IMR-90 (cell line): Measurements from ENCODE around the gene NLE1. TPM values are rescaled to one million over a fixed set of nuclear protein-coding genes. Genes with fewer than 3 reads are reported as not detected.
"Not testable (repeated sequence)": the region's sequence is repeated elsewhere in the genome, so short reads cannot be mapped to it uniquely, and the experiment has no call there.

Experiments used
- ATAC-seq: fragments of 200-7000 bp; cut with Tn5 transposase; 2 replicates; pipeline ENCODE4 v1.9.1; 2020; ENCODE audit warnings: low read depth, mild to moderate bottlenecking, moderate library complexity
- BruUV-seq: library from RNA; stranded (reverse); fragments of 400-500 nt; replicated peaks from 2 replicates; lab custom pipeline; 2021; lab: Mats Ljungman, UMichigan
- CTCF ChIA-PET: fragments of 300-600 bp; formaldehyde crosslinking; extraction: SDS; loops from one replicate; lab custom pipeline; 2021; ENCODE audit warnings: antibody characterized with exemption; lab: Yijun Ruan, JAX
- POLR2A ChIA-PET: fragments of 300-600 bp; sonication (Branson Sonifier 250); formaldehyde crosslinking; loops from one replicate; lab custom pipeline; 2022; ENCODE audit warnings: antibody characterized with exemption; ENCODE audit not compliant: unreplicated experiment; lab: Charles Lee
- DNase-seq: peaks from one replicate; pipeline ENCODE4 v3.0.0; 2013
- H2AFZ ChIP-seq: replicated peaks from 2 replicates; pipeline ENCODE3; 2013; ENCODE audit warnings: low read length, mild to moderate bottlenecking; ENCODE audit not compliant: poor library complexity
- H2AK5ac ChIP-seq: 2 replicates; pipeline ENCODE4 v1.6.1; 2013; ENCODE audit warnings: low read depth, low read length, inconsistent platforms
- H2AK9ac ChIP-seq: replicated peaks from 2 replicates; pipeline ENCODE3; 2013; ENCODE audit warnings: mild to moderate bottlenecking, low read depth, low read length, moderate library complexity; ENCODE audit not compliant: poor library complexity
- H2BK120ac ChIP-seq: 2 replicates; pipeline ENCODE4 v1.6.1; 2013; ENCODE audit warnings: low read depth, low read length, inconsistent platforms
- H2BK15ac ChIP-seq: 3 replicates; pipeline ENCODE4 v1.6.1; 2013; ENCODE audit warnings: low read depth, low read length, inconsistent platforms
- H2BK20ac ChIP-seq: 2 replicates; pipeline ENCODE4 v1.6.1; 2013; ENCODE audit warnings: low read depth, mild to moderate bottlenecking, inconsistent platforms, low read length, moderate library complexity
- H2BK5ac ChIP-seq: 2 replicates; pipeline ENCODE4 v1.6.1; 2013; ENCODE audit warnings: mild to moderate bottlenecking, low read depth, low read length, inconsistent platforms; ENCODE audit not compliant: poor library complexity, severe bottlenecking
- H3K14ac ChIP-seq: replicated peaks from 2 replicates; pipeline ENCODE4 v1.6.1; 2013; ENCODE audit warnings: low read depth, low read length, inconsistent platforms
- H3K18ac ChIP-seq: 2 replicates; pipeline ENCODE4 v1.6.1; 2013; ENCODE audit warnings: low read depth, low read length, control low read depth
- H3K23ac ChIP-seq: 2 replicates; pipeline ENCODE4 v1.6.1; 2013; ENCODE audit warnings: low read depth, low read length, inconsistent platforms
- H3K27ac ChIP-seq: 2 replicates; pipeline ENCODE4 v1.5.1; 2013; ENCODE audit warnings: mild to moderate bottlenecking, control low read depth, low read length; ENCODE audit not compliant: insufficient read depth
- H3K27me3 ChIP-seq: 2 replicates; pipeline ENCODE4 v1.6.1; 2013; ENCODE audit warnings: low read length; ENCODE audit not compliant: control insufficient read depth, insufficient read depth
- H3K36me3 ChIP-seq: 2 replicates; pipeline ENCODE4 v1.6.1; 2013; ENCODE audit warnings: low read length, mixed read lengths; ENCODE audit not compliant: control insufficient read depth, insufficient read depth
- H3K4ac ChIP-seq: 2 replicates; pipeline ENCODE4 v1.6.1; 2013; ENCODE audit warnings: low read depth, low read length, inconsistent platforms
- H3K4me1 ChIP-seq: 2 replicates; pipeline ENCODE4 v1.6.1; 2013; ENCODE audit warnings: low read length, mixed read lengths; ENCODE audit not compliant: control insufficient read depth, insufficient read depth
- H3K4me2 ChIP-seq: 2 replicates; pipeline ENCODE4 v1.6.1; 2013; ENCODE audit warnings: low read depth, mild to moderate bottlenecking, control low read depth, low read length, moderate library complexity
- H3K4me3 ChIP-seq: 2 replicates; pipeline ENCODE4 v1.5.1; 2013; ENCODE audit warnings: low read depth, mild to moderate bottlenecking, control low read depth, low read length, moderate library complexity; ENCODE audit not compliant: insufficient read depth
- H3K56ac ChIP-seq: 2 replicates; pipeline ENCODE4 v1.6.1; 2013; ENCODE audit warnings: low read length, inconsistent platforms; ENCODE audit not compliant: insufficient read depth; ENCODE audit errors: extremely low read depth
- H3K79me1 ChIP-seq, 2 experiments: 2 replicates each; pipeline ENCODE4 v1.6.1; 2013; ENCODE audit warnings: low read length in 2 of 2, inconsistent platforms in 1 of 2, low read depth in 1 of 2
- H3K9ac ChIP-seq: 2 replicates; pipeline ENCODE4 v1.6.1; 2013; ENCODE audit warnings: low read depth, low read length, control low read depth
- H3K9me1 ChIP-seq: 2 replicates; pipeline ENCODE4 v1.6.1; 2013; ENCODE audit warnings: low read length, inconsistent platforms; ENCODE audit not compliant: insufficient read depth
- H3K9me3 ChIP-seq: 2 replicates; pipeline ENCODE4 v1.6.1; 2013; ENCODE audit warnings: low read length; ENCODE audit not compliant: control insufficient read depth, insufficient read depth
- H4K20me1 ChIP-seq: 2 replicates; pipeline ENCODE4 v1.6.1; 2013; ENCODE audit warnings: low read length, inconsistent platforms; ENCODE audit not compliant: insufficient read depth
- H4K5ac ChIP-seq: 2 replicates; pipeline ENCODE4 v1.6.1; 2013; ENCODE audit warnings: mild to moderate bottlenecking, low read depth, low read length, control low read depth
- H4K8ac ChIP-seq, 2 experiments: 2 replicates each; pipeline ENCODE4 v1.6.1; 2013; ENCODE audit warnings: low read depth in 2 of 2, low read length in 2 of 2, control low read depth in 1 of 2, inconsistent platforms in 1 of 2
- H4K91ac ChIP-seq: 2 replicates; pipeline ENCODE4 v1.6.1; 2013; ENCODE audit warnings: low read depth, low read length, inconsistent platforms; ENCODE audit not compliant: insufficient read depth
- WGBS, 2 experiments: methylation state at CpG; one replicate each; pipeline versions ENCODE4 v1.1.5 to v1.1.7; 2013; ENCODE audit warnings: missing lambda C conversion rate in 2 of 2; ENCODE audit not compliant: insufficient read length in 1 of 2; ENCODE audit errors: extremely low coverage in 2 of 2; 5-methylcytosine and 5-hydroxymethylcytosine counted together
- dilution Hi-C: fragments of 300-500 bp; cut with HindIII; formaldehyde crosslinking; loops from one replicate; pipeline ENCODE4 v1.14.3; 2018; ENCODE audit warnings: low sequenced_read_pairs; ENCODE audit not compliant: unreplicated experiment
- in situ Hi-C: fragments of 300-500 bp; cut with MboI; formaldehyde crosslinking; loops from 3 replicates; pipeline ENCODE4 v1.14.3; 2019; ENCODE audit warnings: low sequenced_read_pairs, inconsistent platforms, mixed read lengths
- intact Hi-C: fragments of 100-400 bp; cut with micrococcal nuclease; formaldehyde crosslinking; loops from 2 replicates; pipeline ENCODE4 v1.10.0; 2022
- polyA plus RNA-seq, 3 experiments: library from polyadenylated mRNA; depleted of rRNA; stranded (reverse); fragments of >200 nt; gene quantifications; 2 replicates each; pipeline ENCODE4 v1.2.3, GENCODE V29; 2012; ENCODE audit warnings: low replicate concordance in 1 of 3
- total RNA-seq: library from RNA; depleted of rRNA; stranded (reverse); fragments of >200 nt; gene quantifications from 2 replicates; pipeline ENCODE4 v1.2.3, GENCODE V29; 2012

Gene NLE1
- total and polyA plus RNA-seq, 2 of the 4 experiments (the other 2 are of a cell fraction), result 18.6 to 23.7 TPM

DNA sequence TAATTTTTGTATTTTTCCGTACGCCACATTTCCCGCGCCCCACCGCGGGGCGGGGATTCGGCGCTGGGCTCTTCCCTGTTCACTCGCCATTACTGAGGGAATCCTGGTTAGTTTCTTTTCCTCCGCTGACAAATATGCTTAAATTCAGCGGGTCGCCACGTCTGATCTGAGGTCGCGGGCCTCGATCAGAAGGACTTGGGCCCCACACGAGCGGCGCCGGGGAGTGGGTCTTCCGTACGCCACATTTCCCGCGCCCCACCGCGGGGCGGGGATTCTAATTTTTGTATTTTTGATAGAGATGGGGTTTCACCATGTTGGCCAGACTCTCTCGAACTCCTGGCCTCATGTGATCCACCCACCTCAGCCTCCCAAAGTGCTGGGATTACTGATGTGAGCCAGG lies 9.0 kb upstream of the NLE1 start:
- CTCF ChIA-PET, H2BK5ac ChIP-seq, H2AK9ac ChIP-seq, H4K91ac ChIP-seq, H3K4ac ChIP-seq, H3K27ac ChIP-seq, H2AFZ ChIP-seq, H2BK120ac ChIP-seq, H3K23ac ChIP-seq, H3K18ac ChIP-seq, BruUV-seq, H3K79me1 ChIP-seq, H3K4me3 ChIP-seq, in situ Hi-C loops, POLR2A ChIA-PET, H3K9ac ChIP-seq, H3K14ac ChIP-seq, H2BK15ac ChIP-seq, intact Hi-C loops, H2AK5ac ChIP-seq, H4K20me1 ChIP-seq, H2BK20ac ChIP-seq, ATAC-seq, H3K56ac ChIP-seq, H3K4me1 ChIP-seq, H4K8ac ChIP-seq, H3K36me3 ChIP-seq, H3K4me2 ChIP-seq, H4K5ac ChIP-seq, H3K9me1 ChIP-seq, dilution Hi-C loops, H3K9me3 ChIP-seq, DNase-seq: not testable (repeated sequence)
- peaks cover 38% of the 10 kb centered on the region for H3K27me3 ChIP-seq
- WGBS, 2 experiments, result 88% methylated on average over 19 of the region's 29 CpGs; no CpG with 5 or more reads in 1 of the 2 experiments
